Caco-2 (cell line): ENCODE data around the gene CTXN3. TPM values are rescaled to one million over a fixed set of nuclear protein-coding genes. Genes with fewer than 3 reads are reported as not detected.

Experiments used
- BruUV-seq: library from RNA; stranded (reverse); fragments of 400-500 nt; replicated peaks from 2 replicates; lab custom pipeline; 2021; lab: Mats Ljungman, UMichigan
- CTCF ChIA-PET: fragments of 300-600 bp; sonication (Branson Sonifier 250); formaldehyde crosslinking; loops from one replicate; lab custom pipeline; 2022; ENCODE audit warnings: antibody characterized with exemption; lab: Charles Lee
- POLR2A ChIA-PET: fragments of 300-600 bp; sonication (Branson Sonifier 250); formaldehyde crosslinking; loops from one replicate; lab custom pipeline; 2022; ENCODE audit warnings: antibody characterized with exemption; lab: Charles Lee
- DNase-seq, 2 experiments: peaks; one replicate each; pipeline versions ENCODE4 v3.0.0 to v3.0.0-alpha.2; 2020 to 2022
- H3K27me3 ChIP-seq: replicated peaks from 2 replicates; pipeline ENCODE4 v1.6.0; 2011; ENCODE audit warnings: low read length; ENCODE audit not compliant: control insufficient read depth, insufficient read depth
- H3K36me3 ChIP-seq: 2 replicates; pipeline ENCODE4 v1.5.1; 2011; ENCODE audit warnings: low read length; ENCODE audit not compliant: control insufficient read depth, insufficient read depth
- H3K4me1 ChIP-seq: fragments of 250-450 bp; sonication (Bioruptor Pico); 2 replicates; pipeline ENCODE4 v1.5.1; 2020; ENCODE audit warnings: mild to moderate bottlenecking
- H3K4me3 ChIP-seq: 2 replicates; pipeline ENCODE4 v1.5.1; 2011; ENCODE audit warnings: low read depth, mild to moderate bottlenecking, control low read depth, low read length
- H3K9me3 ChIP-seq: fragments of 250-450 bp; sonication (Bioruptor Pico); 2 replicates; pipeline ENCODE4 v1.5.1; 2020; ENCODE audit warnings: mild to moderate bottlenecking, moderate library complexity
- H3K27ac Mint-ChIP-seq: one replicate; pipeline ENCODE4 v1.8.0; 2022; ENCODE audit warnings: mixed read lengths; ENCODE audit not compliant: unreplicated experiment
- H3K27me3 Mint-ChIP-seq: one replicate; pipeline ENCODE4 v1.8.0; 2022; ENCODE audit warnings: mixed read lengths; ENCODE audit not compliant: insufficient read depth, unreplicated experiment
- H3K36me3 Mint-ChIP-seq: one replicate; pipeline ENCODE4 v1.8.0; 2022; ENCODE audit warnings: mild to moderate bottlenecking, mixed read lengths; ENCODE audit not compliant: insufficient read depth, unreplicated experiment
- H3K4me1 Mint-ChIP-seq: one replicate; pipeline ENCODE4 v1.8.0; 2022; ENCODE audit warnings: low read depth, mixed read lengths; ENCODE audit not compliant: unreplicated experiment
- H3K4me3 Mint-ChIP-seq: one replicate; pipeline ENCODE4 v1.8.0; 2022; ENCODE audit warnings: mild to moderate bottlenecking, moderate library complexity, mixed read lengths; ENCODE audit not compliant: unreplicated experiment
- H3K9me3 Mint-ChIP-seq: one replicate; pipeline ENCODE4 v1.8.0; 2022; ENCODE audit warnings: mixed read lengths; ENCODE audit not compliant: unreplicated experiment
- intact Hi-C: fragments of 100-400 bp; cut with micrococcal nuclease; formaldehyde crosslinking; loops from one replicate; pipeline ENCODE4 v1.10.0; 2022; ENCODE audit not compliant: unreplicated experiment
- total RNA-seq: library from RNA; stranded (reverse); gene quantifications from 2 replicates; pipeline ENCODE4 v1.2.3, GENCODE V29; 2022
- TF ChIP-seq, protein P1 (sequence below), 2 experiments: fragments of 200-600 bp in 1 of 2; IDR thresholded peaks; 1 replicate in 1 of 2; 2 replicates in 1 of 2; pipeline versions ENCODE4 v1.5.1 to v1.8.0; 2011 to 2022; ENCODE audit warnings: antibody characterized with exemption in 1 of 2, control low read depth in 1 of 2, inconsistent platforms in 1 of 2, low read depth in 1 of 2, low read length in 1 of 2, mild to moderate bottlenecking in 1 of 2, moderate library complexity in 1 of 2; ENCODE audit not compliant: insufficient read depth in 1 of 2, severe bottlenecking in 1 of 2, unreplicated experiment in 1 of 2

The CTXN3 gene
- total RNA-seq, 1 experiment from 2014 or later = not detected

GRCh38 chr5:127683008-127683407 is 34.1 kb downstream of the CTXN3 start:
- no peak for DNase-seq
- no peaks in the 10 kb centered on the region for H3K4me1 ChIP-seq
- H3K36me3 ChIP-seq = no peaks in the 10 kb centered on the region
- POLR2A ChIA-PET = no interaction called here
- H3K27ac Mint-ChIP-seq = no peak overlapping the region
- 0 out of 2 replicates have a peak, but pooled peaks cover 2% of the 10 kb centered on the region for H3K9me3 ChIP-seq
- TF ChIP-seq, protein P1, sequence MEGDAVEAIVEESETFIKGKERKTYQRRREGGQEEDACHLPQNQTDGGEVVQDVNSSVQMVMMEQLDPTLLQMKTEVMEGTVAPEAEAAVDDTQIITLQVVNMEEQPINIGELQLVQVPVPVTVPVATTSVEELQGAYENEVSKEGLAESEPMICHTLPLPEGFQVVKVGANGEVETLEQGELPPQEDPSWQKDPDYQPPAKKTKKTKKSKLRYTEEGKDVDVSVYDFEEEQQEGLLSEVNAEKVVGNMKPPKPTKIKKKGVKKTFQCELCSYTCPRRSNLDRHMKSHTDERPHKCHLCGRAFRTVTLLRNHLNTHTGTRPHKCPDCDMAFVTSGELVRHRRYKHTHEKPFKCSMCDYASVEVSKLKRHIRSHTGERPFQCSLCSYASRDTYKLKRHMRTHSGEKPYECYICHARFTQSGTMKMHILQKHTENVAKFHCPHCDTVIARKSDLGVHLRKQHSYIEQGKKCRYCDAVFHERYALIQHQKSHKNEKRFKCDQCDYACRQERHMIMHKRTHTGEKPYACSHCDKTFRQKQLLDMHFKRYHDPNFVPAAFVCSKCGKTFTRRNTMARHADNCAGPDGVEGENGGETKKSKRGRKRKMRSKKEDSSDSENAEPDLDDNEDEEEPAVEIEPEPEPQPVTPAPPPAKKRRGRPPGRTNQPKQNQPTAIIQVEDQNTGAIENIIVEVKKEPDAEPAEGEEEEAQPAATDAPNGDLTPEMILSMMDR (IDR thresholded peaks at IDR 0.05; ENCODE audit: insufficient read depth in 1 of 2, low read depth in 1 of 2, low read length in 1 of 2, severe bottlenecking in 1 of 2, unreplicated experiment in 1 of 2) = no peak
- no peak overlapping the region for H3K4me3 ChIP-seq
- H3K9me3 Mint-ChIP-seq = no peaks in the 10 kb centered on the region
- H3K4me3 Mint-ChIP-seq = no peak overlapping the region
- H3K27me3 Mint-ChIP-seq = no peaks in the 10 kb centered on the region
- BruUV-seq = no TSS peak
- no peaks in the 10 kb centered on the region for H3K36me3 Mint-ChIP-seq
- peaks cover 11% of the 10 kb centered on the region for H3K4me1 Mint-ChIP-seq
- CTCF ChIA-PET = no interaction called here
- H3K27me3 ChIP-seq = no peaks in the 10 kb centered on the region
- intact Hi-C loops = no loop called here

- Mint-ChIP-seq H3K4me3 (no peak overlapping the region), H3K27me3 (no peaks in the 10 kb centered on the region), H3K4me1 (peaks cover 11% of the 10 kb centered on the region), H3K9me3 (no peaks in the 10 kb centered on the region), H3K36me3 (no peaks in the 10 kb centered on the region), H3K27ac (no peak overlapping the region)
- BruUV-seq = no TSS peak
- ChIA-PET POLR2A (no interaction called here), CTCF (no interaction called here)
- no peaks in the 10 kb centered on the region for H3K4me1 ChIP-seq
- intact Hi-C loops = no loop called here
- 0 out of 2 replicates have a peak, but pooled peaks cover 2% of the 10 kb centered on the region for H3K9me3 ChIP-seq
- no peaks in the 10 kb centered on the region for H3K36me3 ChIP-seq
- TF ChIP-seq, protein P1 (IDR thresholded peaks at IDR 0.05; ENCODE audit: insufficient read depth in 1 of 2, low read depth in 1 of 2, low read length in 1 of 2, severe bottlenecking in 1 of 2, unreplicated experiment in 1 of 2) = no peak
- H3K4me3 ChIP-seq = no peak overlapping the region
- no peaks in the 10 kb centered on the region for H3K27me3 ChIP-seq
- DNase-seq = no peak
Measured at GRCh38 chr5:127684726-127685467, 36.0 kb downstream of the CTXN3 start.

DNA sequence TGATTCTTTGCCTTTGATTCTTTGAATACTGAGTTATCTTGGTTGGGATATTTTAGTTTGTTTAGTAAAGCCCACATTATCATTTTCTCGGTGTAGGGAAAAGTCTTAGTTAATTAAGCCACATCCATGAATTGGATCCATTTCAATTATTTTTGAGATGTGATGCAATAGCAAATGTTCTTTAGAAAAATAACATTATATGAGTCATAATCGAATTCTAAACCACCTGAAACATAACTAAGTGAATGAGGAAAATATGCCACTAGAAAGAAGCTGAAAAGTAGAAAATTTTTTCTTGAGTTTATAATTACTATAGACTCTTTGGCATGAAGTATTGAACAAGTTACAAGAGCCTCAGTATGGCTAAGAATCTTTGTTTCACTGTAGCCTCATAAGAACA is 36.8 kb downstream of the CTXN3 start:
- no peak overlapping the region for H3K27ac Mint-ChIP-seq
- Histone ChIP-seq H3K36me3 (no peaks in the 10 kb centered on the region), H3K4me3 (no peak overlapping the region), H3K4me1 (no peaks in the 10 kb centered on the region), H3K9me3 (0 out of 2 replicates have a peak, but pooled peaks cover 2% of the 10 kb centered on the region), H3K27me3 (no peaks in the 10 kb centered on the region)
- BruUV-seq = no TSS peak
- ChIA-PET POLR2A (no interaction called here), CTCF (no interaction called here)
- no peaks in the 10 kb centered on the region for H3K36me3 Mint-ChIP-seq
- H3K9me3 Mint-ChIP-seq = no peaks in the 10 kb centered on the region
- H3K4me1 Mint-ChIP-seq = peaks cover 11% of the 10 kb centered on the region
- DNase-seq = no peak
- intact Hi-C loops = no loop called here
- H3K4me3 Mint-ChIP-seq = no peak overlapping the region
- TF ChIP-seq, protein P1 (IDR thresholded peaks at IDR 0.05; ENCODE audit: insufficient read depth in 1 of 2, low read depth in 1 of 2, low read length in 1 of 2, severe bottlenecking in 1 of 2, unreplicated experiment in 1 of 2) = no peak
- H3K27me3 Mint-ChIP-seq = no peaks in the 10 kb centered on the region
